Measurements from ENCODE around the gene EPB41L2. TPM values are rescaled to one million over a fixed set of nuclear protein-coding genes. Genes with fewer than 3 reads are reported as not detected.

The EPB41L2 gene
- total and polyA plus RNA-seq, 2 experiments from 2014 or later, result 76.2 to 91.7 TPM

DNA sequence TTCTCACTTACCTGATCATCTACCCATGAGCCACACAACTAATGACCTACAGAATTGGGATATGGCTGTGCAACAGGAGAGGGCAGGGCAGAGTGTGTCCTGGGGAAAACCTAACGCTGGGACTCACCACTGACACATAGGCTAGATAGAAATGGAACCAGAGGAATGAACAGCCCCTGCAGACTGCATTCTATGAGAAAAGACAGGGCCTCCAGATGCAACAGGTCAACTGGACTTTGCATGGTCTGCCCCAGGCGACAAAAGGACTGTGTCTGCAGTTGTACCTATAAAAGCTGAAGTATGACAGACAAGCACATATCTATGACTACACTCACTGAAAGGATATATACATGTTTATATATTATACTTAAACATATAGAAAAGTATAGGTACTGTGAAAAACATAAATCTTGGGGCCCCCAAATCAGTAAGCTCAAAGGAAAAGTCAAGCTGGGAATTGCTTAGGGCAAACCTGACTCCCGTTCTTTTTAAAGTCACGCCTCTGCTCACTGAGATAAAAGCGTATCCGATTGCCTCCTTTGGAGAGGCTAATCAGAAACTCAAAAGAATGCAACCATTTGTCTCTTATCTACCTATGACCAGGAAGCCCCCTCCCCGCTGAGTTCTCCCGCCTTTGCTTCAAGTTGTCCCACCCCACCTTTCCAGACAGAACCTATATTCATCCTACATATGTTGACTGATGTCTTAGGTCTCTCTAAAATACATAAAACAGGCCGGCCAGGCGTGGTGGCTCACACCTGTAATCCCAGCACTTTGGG is 68.5 kb downstream of the EPB41L2 start:
- H3K36me3 ChIP-seq (ENCODE audit: insufficient read depth), result no peaks in the 10 kb centered on the region
- no peaks in the 10 kb centered on the region for H3F3A ChIP-seq (replicated peaks; ENCODE audit: low read depth)
- peaks cover 44% of the 10 kb centered on the region for H3K4me1 ChIP-seq (ENCODE audit: insufficient read depth)
- Mint-ChIP-seq H3K27ac (no peak overlapping the region), H3K36me3 (ENCODE audit: low read depth) (peaks cover 4% of the 10 kb centered on the region; the same call in 2 of the 3 replicates), H3K9me3 (no peaks in the 10 kb centered on the region; the same call in 2 of the 3 replicates), H3K4me1 (peaks cover 38% of the 10 kb centered on the region), H3K27me3 (ENCODE audit: insufficient read depth, low read depth, poor library complexity) (no peaks in the 10 kb centered on the region), H3K4me3 (no peak overlapping the region)
- H3K4me3 ChIP-seq, result no peak overlapping the region
- H3K79me2 ChIP-seq (replicated peaks; ENCODE audit: insufficient read depth), result peaks cover 36% of the 10 kb centered on the region
- no peak overlapping the region for H3K4me2 ChIP-seq
- no peak overlapping the region for H3K27ac ChIP-seq (ENCODE audit: low read depth)
- no peak overlapping the region for H2AFZ ChIP-seq
- no peak for DNase-seq (ENCODE audit: low spot score)
- no peak for ATAC-seq
- H3K9me2 ChIP-seq (ENCODE audit: insufficient read depth), result no peaks in the 10 kb centered on the region
- TF ChIP-seq CREB1 (CRISPR knock-in tag; IDR thresholded peaks at IDR 0.05; ENCODE audit: low read depth) (no peak), EZH2phosphoT487 (IDR thresholded peaks at IDR 0.05; ENCODE audit: unreplicated experiment) (no peak), ZNF462 (CRISPR knock-in tag; IDR thresholded peaks at IDR 0.05) (no peak), JUNB (IDR thresholded peaks at IDR 0.05; ENCODE audit: unreplicated experiment) (no peak)
- TF ChIP-seq, protein P1, sequence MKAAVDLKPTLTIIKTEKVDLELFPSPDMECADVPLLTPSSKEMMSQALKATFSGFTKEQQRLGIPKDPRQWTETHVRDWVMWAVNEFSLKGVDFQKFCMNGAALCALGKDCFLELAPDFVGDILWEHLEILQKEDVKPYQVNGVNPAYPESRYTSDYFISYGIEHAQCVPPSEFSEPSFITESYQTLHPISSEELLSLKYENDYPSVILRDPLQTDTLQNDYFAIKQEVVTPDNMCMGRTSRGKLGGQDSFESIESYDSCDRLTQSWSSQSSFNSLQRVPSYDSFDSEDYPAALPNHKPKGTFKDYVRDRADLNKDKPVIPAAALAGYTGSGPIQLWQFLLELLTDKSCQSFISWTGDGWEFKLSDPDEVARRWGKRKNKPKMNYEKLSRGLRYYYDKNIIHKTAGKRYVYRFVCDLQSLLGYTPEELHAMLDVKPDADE (IDR thresholded peaks at IDR 0.05), result no peak
- TF ChIP-seq, protein P2, sequence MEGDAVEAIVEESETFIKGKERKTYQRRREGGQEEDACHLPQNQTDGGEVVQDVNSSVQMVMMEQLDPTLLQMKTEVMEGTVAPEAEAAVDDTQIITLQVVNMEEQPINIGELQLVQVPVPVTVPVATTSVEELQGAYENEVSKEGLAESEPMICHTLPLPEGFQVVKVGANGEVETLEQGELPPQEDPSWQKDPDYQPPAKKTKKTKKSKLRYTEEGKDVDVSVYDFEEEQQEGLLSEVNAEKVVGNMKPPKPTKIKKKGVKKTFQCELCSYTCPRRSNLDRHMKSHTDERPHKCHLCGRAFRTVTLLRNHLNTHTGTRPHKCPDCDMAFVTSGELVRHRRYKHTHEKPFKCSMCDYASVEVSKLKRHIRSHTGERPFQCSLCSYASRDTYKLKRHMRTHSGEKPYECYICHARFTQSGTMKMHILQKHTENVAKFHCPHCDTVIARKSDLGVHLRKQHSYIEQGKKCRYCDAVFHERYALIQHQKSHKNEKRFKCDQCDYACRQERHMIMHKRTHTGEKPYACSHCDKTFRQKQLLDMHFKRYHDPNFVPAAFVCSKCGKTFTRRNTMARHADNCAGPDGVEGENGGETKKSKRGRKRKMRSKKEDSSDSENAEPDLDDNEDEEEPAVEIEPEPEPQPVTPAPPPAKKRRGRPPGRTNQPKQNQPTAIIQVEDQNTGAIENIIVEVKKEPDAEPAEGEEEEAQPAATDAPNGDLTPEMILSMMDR (conservative IDR thresholded peaks at IDR 0.05; ENCODE audit: low read depth in 2 of 2), result no peak
- H4K20me1 ChIP-seq (replicated peaks; ENCODE audit: insufficient read depth), result 0 out of 2 replicates have a peak, but pooled peaks cover 4% of the 10 kb centered on the region
- no peaks in the 10 kb centered on the region for H3K27me3 ChIP-seq (ENCODE audit: insufficient read depth)

Data from GM23338 (cell line).